Immature natural killer cell (primary cell): ENCODE measurements around the gene MBNL1. TPM values are rescaled to one million over a fixed set of nuclear protein-coding genes. Genes with fewer than 3 reads are reported as not detected.

Experiments
- DNase-seq, 3 donors: peaks; one replicate each; pipeline ENCODE4 v3.0.0; 2022; ENCODE audit warnings: mixed read lengths in 1 of 3
- H3K27ac Mint-ChIP-seq, 6 donors: one replicate each; pipeline ENCODE4 v1.8.0; 2020; ENCODE audit warnings: mixed read lengths in 6 of 6, mild to moderate bottlenecking in 5 of 6, inconsistent platforms in 4 of 6, moderate library complexity in 3 of 6
- H3K27me3 Mint-ChIP-seq, 3 donors: one replicate each; pipeline ENCODE4 v1.8.0; 2020 to 2021; ENCODE audit warnings: low read depth in 3 of 3, mild to moderate bottlenecking in 3 of 3, mixed read lengths in 3 of 3, moderate library complexity in 3 of 3, inconsistent platforms in 1 of 3
- H3K36me3 Mint-ChIP-seq, 3 donors: one replicate each; pipeline ENCODE4 v1.8.0; 2020; ENCODE audit warnings: mixed read lengths in 3 of 3, inconsistent platforms in 2 of 3, mild to moderate bottlenecking in 2 of 3
- H3K4me1 Mint-ChIP-seq, 2 donors: one replicate each; pipeline ENCODE4 v1.8.0; 2020; ENCODE audit warnings: inconsistent platforms in 2 of 2, mild to moderate bottlenecking in 2 of 2, mixed read lengths in 2 of 2, moderate library complexity in 1 of 2
- H3K4me3 Mint-ChIP-seq, 5 donors: one replicate each; pipeline ENCODE4 v1.8.0; 2020; ENCODE audit warnings: mild to moderate bottlenecking in 5 of 5, mixed read lengths in 5 of 5, inconsistent platforms in 3 of 5, moderate library complexity in 3 of 5
- H3K9me3 Mint-ChIP-seq, 6 donors: one replicate each; pipeline ENCODE4 v1.8.0; 2020; ENCODE audit warnings: mild to moderate bottlenecking in 6 of 6, mixed read lengths in 6 of 6, inconsistent platforms in 4 of 6, moderate library complexity in 3 of 6
- polyA plus RNA-seq, 3 donors: library from polyadenylated mRNA; unstranded; fragments of 300-500 nt; fragmentation: Illumina TruSeq; gene quantifications; one replicate each; pipeline ENCODE4 v1.2.3, GENCODE V29; 2021

Gene MBNL1
- polyA plus RNA-seq, 3 donors from 2014 or later, result 270 to 399 (median 286) TPM

- H3K4me3 Mint-ChIP-seq, result peak overlapping the region in 1 of 5 donors; percentile 23
- H3K27ac Mint-ChIP-seq, result peak overlapping the region; percentile 26 to 80 (median 60)
- H3K4me1 Mint-ChIP-seq, result peaks cover 78 to 100% of the 10 kb centered on the region in 2 donors
- H3K36me3 Mint-ChIP-seq, result peaks cover 8 to 13% (median 10%) of the 10 kb centered on the region in 3 donors
- peaks cover 0 to 3% (median 0%) of the 10 kb centered on the region in 3 donors for H3K27me3 Mint-ChIP-seq
- DNase-seq, result no peak
- H3K9me3 Mint-ChIP-seq, result no peaks in the 10 kb centered on the region
Measured at GRCh38 chr3:152338159-152338720, 69.5 kb downstream of the MBNL1 start.

- Mint-ChIP-seq H3K27me3 (peaks cover 0 to 6% (median 0%) of the 10 kb centered on the region in 3 donors), H3K36me3 (peaks cover 10 to 19% (median 13%) of the 10 kb centered on the region in 3 donors), H3K4me3 (no peak overlapping the region), H3K4me1 (peaks cover 72 to 100% of the 10 kb centered on the region in 2 donors), H3K9me3 (no peaks in the 10 kb centered on the region), H3K27ac (peak overlapping the region; percentile 8 to 78 (median 44))
- DNase-seq, result no peak
Measured at GRCh38 chr3:152339881-152340505, 71.3 kb downstream of the MBNL1 start.

DNA sequence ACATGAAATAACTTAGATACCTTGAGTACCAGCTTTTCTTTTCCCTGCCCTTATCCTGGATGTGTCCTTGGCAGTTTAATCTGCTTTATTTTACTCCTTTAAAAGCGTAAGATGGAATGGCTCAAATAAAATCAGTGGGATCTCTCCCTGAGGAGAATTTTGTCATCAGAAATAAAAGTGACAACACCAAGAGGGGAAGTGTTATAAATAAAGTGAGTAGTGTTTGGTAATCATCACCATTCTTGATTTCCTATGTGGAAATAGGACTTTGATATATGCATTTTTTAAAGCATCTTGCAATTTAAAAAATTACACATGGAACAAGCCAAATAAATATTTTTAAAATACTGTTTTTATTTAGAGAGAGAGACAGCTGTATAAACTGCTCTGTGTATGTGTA lies 76.5 kb downstream of the MBNL1 start:
- Mint-ChIP-seq H3K4me1 (peaks cover 39 to 60% of the 10 kb centered on the region in 2 donors), H3K36me3 (peaks cover 0 to 15% (median 1%) of the 10 kb centered on the region in 3 donors), H3K4me3 (no peak overlapping the region), H3K9me3 (no peaks in the 10 kb centered on the region), H3K27me3 (peaks cover 0 to 4% (median 0%) of the 10 kb centered on the region in 3 donors), H3K27ac (peak overlapping the region in 5 of 6 donors; percentile 1 to 70 (median 39))
- no peak for DNase-seq

GRCh38 chr3:152346058-152346457 lies 77.3 kb downstream of the MBNL1 start:
- H3K36me3 Mint-ChIP-seq, result peaks cover 0 to 15% (median 0%) of the 10 kb centered on the region in 3 donors
- peak overlapping the region in 3 of 6 donors; percentile 10 to 68 (median 65) for H3K27ac Mint-ChIP-seq

DNA sequence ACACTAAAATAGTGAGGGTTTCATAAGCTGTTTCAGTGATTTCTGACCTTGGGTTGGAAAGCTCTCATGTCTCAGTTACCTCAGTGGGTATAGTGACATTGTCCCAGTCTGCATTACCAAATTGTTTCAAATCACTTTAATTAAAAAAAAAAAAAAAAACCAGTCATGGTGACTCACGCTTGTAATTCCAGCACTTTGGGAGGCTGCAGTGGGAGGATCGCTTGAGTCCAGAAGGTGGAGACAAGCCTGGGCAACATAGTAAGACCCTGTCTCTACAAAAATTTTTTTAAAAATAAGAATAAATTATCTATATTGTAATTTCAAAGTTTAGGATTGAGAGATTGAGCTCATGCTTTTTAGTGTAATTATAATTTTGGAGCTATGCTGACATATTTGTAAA lies 78.0 kb downstream of the MBNL1 start:
- Mint-ChIP-seq H3K4me1 (peaks cover 37 to 45% of the 10 kb centered on the region in 2 donors), H3K36me3 (peaks cover 0 to 15% (median 0%) of the 10 kb centered on the region in 3 donors), H3K4me3 (no peak overlapping the region), H3K27ac (no peak overlapping the region), H3K9me3 (no peaks in the 10 kb centered on the region), H3K27me3 (peaks cover 0 to 4% (median 0%) of the 10 kb centered on the region in 3 donors)
- DNase-seq, result no peak

More at GRCh38 chr3:152346058-152346457, 77.3 kb downstream of the MBNL1 start:
- no peak overlapping the region for H3K4me3 Mint-ChIP-seq
- H3K27me3 Mint-ChIP-seq, result peaks cover 0 to 4% (median 0%) of the 10 kb centered on the region in 3 donors
- DNase-seq, result no peak
- H3K4me1 Mint-ChIP-seq, result peaks cover 37 to 52% of the 10 kb centered on the region in 2 donors
- no peaks in the 10 kb centered on the region for H3K9me3 Mint-ChIP-seq

GRCh38 chr3:152348436-152349177 lies 79.9 kb downstream of the MBNL1 start:
- Mint-ChIP-seq H3K9me3 (no peaks in the 10 kb centered on the region), H3K27ac (no peak overlapping the region), H3K4me1 (peaks cover 41 to 43% of the 10 kb centered on the region in 2 donors), H3K4me3 (no peak overlapping the region), H3K27me3 (peaks cover 0 to 3% (median 0%) of the 10 kb centered on the region in 3 donors), H3K36me3 (peaks cover 0 to 11% (median 0%) of the 10 kb centered on the region in 3 donors)
- DNase-seq, result no peak

- no peak overlapping the region for H3K27ac Mint-ChIP-seq
- H3K36me3 Mint-ChIP-seq, result peaks cover 0 to 7% (median 0%) of the 10 kb centered on the region in 3 donors
- H3K4me1 Mint-ChIP-seq, result peaks cover 40 to 43% of the 10 kb centered on the region in 2 donors
- no peaks in the 10 kb centered on the region for H3K27me3 Mint-ChIP-seq
- no peaks in the 10 kb centered on the region for H3K9me3 Mint-ChIP-seq
- no peak for DNase-seq
- no peak overlapping the region for H3K4me3 Mint-ChIP-seq
Measured at GRCh38 chr3:152349392-152349791, 80.7 kb downstream of the MBNL1 start.

GRCh38 chr3:152350139-152350538 lies 81.4 kb downstream of the MBNL1 start:
- DNase-seq, result no peak
- H3K36me3 Mint-ChIP-seq, result peaks cover 0 to 1% (median 0%) of the 10 kb centered on the region in 3 donors
- no peaks in the 10 kb centered on the region for H3K27me3 Mint-ChIP-seq
- no peaks in the 10 kb centered on the region for H3K9me3 Mint-ChIP-seq
- H3K4me1 Mint-ChIP-seq, result peaks cover 39 to 43% of the 10 kb centered on the region in 2 donors
- H3K27ac Mint-ChIP-seq, result no peak overlapping the region
- H3K4me3 Mint-ChIP-seq, result no peak overlapping the region

- Mint-ChIP-seq H3K36me3 (no peaks in the 10 kb centered on the region), H3K27ac (peak overlapping the region in 4 of 6 donors; percentile 50 to 72 (median 71)), H3K4me1 (peaks cover 39 to 44% of the 10 kb centered on the region in 2 donors), H3K4me3 (peak overlapping the region in 2 of 5 donors; percentile 2 to 19), H3K9me3 (no peaks in the 10 kb centered on the region), H3K27me3 (no peaks in the 10 kb centered on the region)
- no peak for DNase-seq
Measured at GRCh38 chr3:152350776-152351175, 82.0 kb downstream of the MBNL1 start.

DNA sequence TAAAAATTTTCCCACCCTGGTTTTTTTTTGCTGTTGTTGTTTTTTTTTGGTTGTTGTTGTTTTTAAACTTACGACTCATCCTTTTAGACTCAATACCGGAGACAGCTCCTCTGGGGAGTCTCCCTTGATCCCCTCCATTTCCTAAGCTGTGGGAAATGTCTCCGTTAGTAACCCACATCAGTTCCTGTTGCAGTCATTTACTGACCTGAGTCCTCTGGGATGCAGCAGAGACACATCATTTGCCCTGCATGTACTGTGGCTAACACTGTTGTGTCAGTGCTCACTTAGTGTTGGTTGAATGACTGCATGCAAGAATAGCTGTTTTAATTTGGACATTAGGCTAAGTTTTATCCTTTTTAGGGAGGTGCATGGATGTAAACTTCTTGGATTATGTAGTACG lies 83.8 kb downstream of the MBNL1 start:
- Mint-ChIP-seq H3K36me3 (peaks cover 0 to 4% (median 0%) of the 10 kb centered on the region in 3 donors), H3K9me3 (no peaks in the 10 kb centered on the region), H3K4me3 (peak overlapping the region in 3 of 5 donors; percentile 0 to 19 (median 2)), H3K27ac (peak overlapping the region; percentile 45 to 84 (median 69)), H3K4me1 (peaks cover 43 to 57% of the 10 kb centered on the region in 2 donors), H3K27me3 (peaks cover 0 to 1% (median 0%) of the 10 kb centered on the region in 3 donors)
- no peak for DNase-seq

DNA sequence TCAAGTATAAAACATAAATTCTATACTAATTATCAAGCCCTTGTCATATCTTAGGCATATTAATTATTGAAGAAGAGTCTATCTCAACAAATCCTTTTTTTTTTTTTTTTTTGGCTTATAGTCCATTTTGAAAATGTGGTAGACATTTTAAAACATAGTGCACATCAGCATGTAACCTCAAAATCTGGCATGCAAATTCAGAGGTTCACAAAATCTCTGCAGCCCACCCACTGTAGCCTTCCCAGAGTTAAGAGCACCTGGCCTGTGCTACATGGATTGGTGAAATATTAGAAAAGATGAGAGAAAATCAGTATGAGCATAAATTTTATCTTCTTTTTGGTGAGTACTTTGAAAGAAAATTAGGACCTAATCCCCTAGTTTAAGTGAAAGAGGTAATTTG lies 84.8 kb downstream of the MBNL1 start:
- Mint-ChIP-seq H3K4me1 (peaks cover 51 to 67% of the 10 kb centered on the region in 2 donors), H3K9me3 (no peaks in the 10 kb centered on the region), H3K27ac (peak overlapping the region; percentile 2 to 79 (median 52)), H3K36me3 (peaks cover 0 to 4% (median 0%) of the 10 kb centered on the region in 3 donors), H3K4me3 (no peak overlapping the region), H3K27me3 (peaks cover 0 to 1% (median 0%) of the 10 kb centered on the region in 3 donors)
- no peak for DNase-seq

DNA sequence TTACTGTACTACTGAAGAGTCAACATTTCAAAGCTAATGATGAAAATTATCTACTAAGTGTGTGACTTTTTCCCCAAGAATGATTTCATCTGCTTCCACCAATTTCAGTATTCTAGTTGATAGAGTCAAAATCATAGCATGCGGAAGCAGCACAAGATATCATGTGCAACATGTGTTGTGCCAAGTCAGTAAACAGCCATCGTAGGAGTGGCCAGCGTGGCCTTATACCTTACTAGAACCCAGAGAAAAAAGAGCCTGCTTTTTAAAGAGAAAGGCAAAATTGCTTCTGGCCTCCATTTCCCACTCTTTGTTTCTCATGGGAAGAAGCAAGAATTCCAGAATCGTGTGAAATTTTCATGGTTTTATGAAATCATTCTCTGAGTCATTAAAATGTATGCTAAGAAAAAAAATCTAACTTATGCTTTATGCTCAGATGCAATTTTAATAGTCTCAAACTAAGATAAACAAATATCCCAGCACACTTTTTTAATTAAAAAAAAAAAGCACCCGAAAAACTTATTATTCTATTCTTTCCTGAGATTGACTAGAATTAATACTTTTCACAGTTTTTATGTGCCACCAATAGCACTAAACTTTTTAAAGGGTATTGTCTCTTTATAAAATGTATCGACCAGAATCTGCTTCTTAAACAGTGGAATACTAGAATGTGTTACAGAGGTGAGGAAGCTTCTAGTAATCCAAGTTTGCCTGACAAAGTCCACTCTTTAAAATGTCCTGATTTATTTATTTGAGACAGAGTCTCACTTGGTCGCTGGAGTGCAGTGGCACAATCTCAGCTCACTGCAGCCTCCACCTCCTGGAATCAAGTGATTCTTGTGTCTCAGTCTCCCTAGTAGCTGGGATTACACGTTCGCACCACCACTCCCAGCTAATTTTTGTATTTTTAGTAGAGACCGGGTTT lies 87.3 kb downstream of the MBNL1 start:
- DNase-seq, result no peak
- Mint-ChIP-seq H3K27ac (peak overlapping the region in 5 of 6 donors; percentile 26 to 53 (median 36)), H3K9me3 (no peaks in the 10 kb centered on the region), H3K27me3 (peaks cover 0 to 1% (median 0%) of the 10 kb centered on the region in 3 donors), H3K4me3 (no peak overlapping the region), H3K4me1 (peaks cover 62 to 91% of the 10 kb centered on the region in 2 donors), H3K36me3 (peaks cover 0 to 10% (median under 1%) of the 10 kb centered on the region in 3 donors)

DNA sequence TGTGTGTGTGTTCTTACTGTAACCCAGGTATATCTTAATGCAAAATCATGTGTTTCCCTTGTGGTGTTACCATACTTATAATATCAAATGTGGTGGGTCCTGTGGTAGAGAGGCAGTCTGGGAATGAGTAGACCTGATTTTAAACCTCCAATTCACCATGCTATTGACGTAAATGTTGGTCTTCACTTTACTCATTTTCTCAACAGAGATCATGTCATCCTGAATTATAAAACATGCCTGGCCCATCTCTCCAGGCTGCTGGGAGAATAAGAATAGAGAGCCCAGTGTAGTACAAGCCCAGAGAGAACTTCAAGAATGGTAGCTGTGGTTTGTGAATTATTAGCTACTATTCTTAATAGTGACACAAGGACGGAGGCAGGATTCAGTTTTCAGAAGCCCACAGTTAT lies 88.1 kb downstream of the MBNL1 start:
- peaks cover 0 to 2% (median 1%) of the 10 kb centered on the region in 3 donors for H3K27me3 Mint-ChIP-seq
- no peak for DNase-seq
- peaks cover 0 to 14% (median 4%) of the 10 kb centered on the region in 3 donors for H3K36me3 Mint-ChIP-seq
- peak overlapping the region in 1 of 5 donors; percentile 26 for H3K4me3 Mint-ChIP-seq
- H3K4me1 Mint-ChIP-seq, result peaks cover 67 to 100% of the 10 kb centered on the region in 2 donors
- H3K27ac Mint-ChIP-seq, result peak overlapping the region in 4 of 6 donors; percentile 18 to 80 (median 46)
- H3K9me3 Mint-ChIP-seq, result no peaks in the 10 kb centered on the region
